HG03354 (cell line): ENCODE measurements around the gene TARBP2.
"Not testable (repeated sequence)": the region's sequence is repeated elsewhere in the genome, so short reads cannot be mapped to it uniquely, and the experiment has no call there.

Experiments
- ATAC-seq: cut with Tn5 transposase; IDR thresholded peaks from one replicate; pipeline ENCODE4 v1.9.1; 2021; ENCODE audit warnings: mild to moderate bottlenecking; ENCODE audit not compliant: unreplicated experiment, poor library complexity, severe bottlenecking

TARBP2 gene

DNA sequence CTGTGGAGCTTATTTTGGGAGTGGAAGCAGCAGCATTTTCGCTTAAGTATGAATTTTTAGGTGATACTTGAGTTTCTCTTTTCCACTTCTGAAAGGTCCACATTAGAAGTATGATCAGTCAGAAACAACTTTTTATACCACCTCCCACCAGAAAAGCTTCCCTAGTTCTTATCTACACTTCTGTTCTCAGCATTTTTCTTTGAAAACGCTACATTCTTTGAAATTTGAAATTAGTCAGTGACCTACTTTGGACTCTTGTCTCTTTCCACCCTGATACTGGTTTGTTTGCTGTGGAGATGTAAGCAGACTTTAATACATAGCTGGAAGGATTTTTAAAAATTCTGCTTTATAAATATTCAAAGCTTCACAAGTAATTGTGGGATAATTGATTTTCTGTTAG is 27.0 kb upstream of the TARBP2 start:
- no peak for ATAC-seq

DNA sequence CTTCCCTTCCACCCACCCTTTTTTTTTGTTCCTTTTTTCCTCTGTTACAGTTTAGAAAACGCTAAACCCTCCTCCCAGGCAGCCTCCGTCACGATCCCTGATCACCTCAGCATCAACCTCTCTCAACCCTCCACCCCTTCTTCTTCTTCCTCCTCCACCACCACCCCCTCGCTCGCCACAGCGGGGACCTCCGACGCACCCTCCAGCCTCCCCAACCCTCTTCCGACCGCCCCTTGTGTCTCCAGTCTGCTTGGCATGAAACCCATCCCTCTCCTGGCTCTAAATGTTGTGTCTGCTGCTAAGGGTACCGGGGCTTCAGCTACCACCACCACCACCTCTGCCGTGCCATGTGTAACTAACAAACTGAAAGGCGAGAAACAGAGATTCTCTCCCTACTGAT is 26.3 kb upstream of the TARBP2 start:
- ATAC-seq = no peak

DNA sequence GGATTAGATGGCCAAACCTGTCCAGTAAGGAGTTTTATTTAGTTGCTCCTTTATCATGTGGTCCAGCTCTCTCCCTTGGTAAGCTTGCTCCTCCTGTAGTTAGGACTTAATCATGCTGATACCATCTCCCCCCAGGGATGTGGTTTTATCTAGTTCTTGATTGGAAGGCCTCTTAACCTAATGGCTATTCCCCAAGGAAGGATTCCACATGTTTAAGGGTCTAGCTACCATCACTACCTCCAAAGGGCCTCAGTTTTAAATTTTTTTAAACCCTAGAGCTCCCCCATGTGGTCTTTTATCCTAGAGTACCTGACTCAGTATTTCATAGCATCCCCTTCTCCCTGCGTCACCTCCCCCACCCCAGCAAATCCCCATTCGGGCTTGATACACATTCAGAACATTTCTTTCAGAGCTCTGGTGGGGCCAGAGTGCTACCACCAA is 24.3 kb upstream of the TARBP2 start:
- no peak for ATAC-seq

DNA sequence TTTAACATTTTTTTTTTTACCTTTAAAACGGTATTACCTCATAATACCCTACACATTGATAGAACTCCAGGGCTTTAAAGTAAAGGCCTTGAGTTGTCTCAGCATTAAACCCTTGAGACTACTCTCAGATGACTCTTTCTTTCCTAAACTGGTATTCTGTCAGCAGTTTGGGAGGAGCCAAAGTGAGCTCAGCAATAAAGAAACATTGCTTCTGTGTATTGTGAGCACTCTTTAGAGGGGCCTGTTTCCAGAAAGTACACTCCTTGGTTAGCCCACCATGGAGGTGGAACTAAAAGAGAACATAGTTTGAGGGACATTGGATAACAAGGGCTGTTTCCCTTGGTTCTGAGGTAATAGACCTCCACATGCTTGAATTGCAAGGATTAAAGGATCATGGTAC is 22.2 kb upstream of the TARBP2 start:
- ATAC-seq = no peak

DNA sequence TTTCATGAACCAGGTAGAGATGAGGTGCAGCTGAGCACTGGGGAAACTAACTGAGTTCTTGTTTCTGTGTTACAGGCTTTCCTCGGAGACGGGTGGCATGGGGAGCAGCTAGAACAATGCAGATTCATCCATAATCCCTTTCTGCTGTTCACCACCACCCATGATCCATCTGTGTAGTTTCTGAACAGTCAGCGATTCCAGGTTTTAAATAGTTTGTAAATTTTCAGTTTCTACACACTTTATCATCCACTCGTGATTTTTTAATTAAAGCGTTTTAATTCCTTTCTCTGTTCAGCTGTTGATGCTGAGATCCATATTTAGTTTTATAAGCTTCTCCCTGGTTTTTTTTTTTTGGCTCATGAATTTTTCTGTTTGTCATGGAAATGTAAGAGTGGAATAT is 21.8 kb upstream of the TARBP2 start:
- ATAC-seq = no peak

DNA sequence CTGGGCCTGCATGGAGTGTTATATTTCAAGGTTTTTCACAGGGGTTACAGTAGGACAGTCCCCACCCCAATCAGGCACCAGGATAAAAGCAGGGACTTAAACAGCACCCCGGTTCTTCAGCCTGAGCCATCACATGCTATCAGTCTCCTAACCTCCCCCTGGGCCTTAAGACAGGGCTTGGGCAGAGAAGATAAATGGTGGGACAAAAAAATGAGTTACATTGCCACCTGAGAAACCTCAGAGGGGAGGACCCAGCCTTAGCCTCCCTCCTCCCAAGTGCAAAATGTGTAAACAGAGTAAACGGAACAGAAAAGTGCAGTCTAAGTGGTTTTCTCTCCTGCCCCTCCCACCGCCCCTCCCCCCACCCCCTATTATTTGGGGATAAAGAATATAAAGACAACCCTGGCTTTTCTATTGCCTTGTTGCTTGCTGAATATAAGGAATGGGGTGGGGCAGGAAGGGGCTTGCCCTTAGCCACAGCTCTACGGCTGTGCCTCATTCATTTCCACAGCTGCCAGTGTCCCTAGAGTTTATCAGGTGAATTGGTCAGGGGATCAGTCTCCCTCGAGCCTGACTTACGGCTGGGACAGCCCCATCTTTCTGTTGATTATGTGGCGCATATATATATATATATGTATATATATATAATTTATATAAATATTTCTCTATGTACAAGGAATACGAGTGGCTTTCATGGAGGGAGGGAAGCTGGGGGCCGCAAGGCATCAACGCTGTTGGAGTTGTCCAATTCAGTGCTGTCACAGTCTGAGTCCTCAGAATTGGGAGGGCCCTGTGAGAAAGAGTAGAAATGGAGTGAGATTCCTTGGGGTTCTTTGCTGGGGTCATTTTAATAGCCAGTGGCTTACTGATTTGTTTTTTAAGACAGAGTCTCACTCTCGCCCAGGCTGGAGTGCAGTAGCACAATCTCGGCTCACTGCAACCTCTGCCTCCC is 20.3 kb upstream of the TARBP2 start:
- no peak for ATAC-seq

DNA sequence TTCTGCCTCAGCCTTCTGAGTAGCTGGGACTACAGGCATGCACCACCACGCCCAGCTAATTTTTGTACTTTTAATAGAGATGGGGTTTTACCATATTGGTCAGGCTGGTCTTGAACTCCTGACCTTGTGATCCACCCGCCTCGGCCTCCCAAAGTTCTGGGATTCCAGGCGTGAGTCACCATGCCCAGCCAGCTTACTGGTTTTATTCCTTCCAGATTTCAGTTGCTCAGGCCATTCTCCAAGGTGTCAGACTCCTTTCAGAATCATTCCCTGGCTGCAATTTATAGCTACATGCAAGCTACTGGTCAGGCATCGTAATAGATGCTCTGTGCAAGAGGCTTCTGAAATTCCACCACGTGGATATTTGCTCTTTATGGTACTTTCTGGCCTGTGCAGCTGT is 19.6 kb upstream of the TARBP2 start:
- ATAC-seq = not testable (repeated sequence)

DNA sequence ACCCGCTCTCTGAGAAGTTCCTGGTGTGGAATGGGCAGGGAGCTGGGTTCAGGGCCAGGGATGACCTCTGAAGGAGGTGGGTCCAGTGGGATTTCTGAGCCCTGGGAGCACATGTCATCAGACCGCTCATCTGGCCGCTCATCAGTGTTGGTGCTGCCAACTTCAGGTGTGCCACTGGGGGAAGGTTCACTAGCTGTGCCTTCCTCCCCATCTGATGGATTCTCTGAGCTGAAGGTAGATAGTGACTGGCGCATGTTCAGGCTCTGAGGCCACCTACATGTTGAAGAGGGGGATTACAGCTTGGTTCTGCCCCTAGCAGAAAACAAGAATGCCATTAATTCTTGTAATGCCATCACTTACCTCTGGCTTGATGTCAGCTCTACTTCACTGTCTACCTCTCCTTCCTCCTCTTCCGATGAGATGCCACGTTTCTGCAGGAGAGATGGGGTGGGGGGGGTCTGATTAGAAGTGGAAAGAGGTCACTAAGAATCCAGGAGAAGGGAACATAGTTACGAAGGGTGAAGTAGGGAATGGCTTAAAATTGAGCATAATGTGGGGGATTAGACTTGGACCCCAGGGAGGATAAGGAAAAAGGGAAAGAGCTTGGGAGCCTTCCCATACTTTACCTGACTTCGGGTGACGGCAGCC is 19.0 kb upstream of the TARBP2 start:
- ATAC-seq = no peak

DNA sequence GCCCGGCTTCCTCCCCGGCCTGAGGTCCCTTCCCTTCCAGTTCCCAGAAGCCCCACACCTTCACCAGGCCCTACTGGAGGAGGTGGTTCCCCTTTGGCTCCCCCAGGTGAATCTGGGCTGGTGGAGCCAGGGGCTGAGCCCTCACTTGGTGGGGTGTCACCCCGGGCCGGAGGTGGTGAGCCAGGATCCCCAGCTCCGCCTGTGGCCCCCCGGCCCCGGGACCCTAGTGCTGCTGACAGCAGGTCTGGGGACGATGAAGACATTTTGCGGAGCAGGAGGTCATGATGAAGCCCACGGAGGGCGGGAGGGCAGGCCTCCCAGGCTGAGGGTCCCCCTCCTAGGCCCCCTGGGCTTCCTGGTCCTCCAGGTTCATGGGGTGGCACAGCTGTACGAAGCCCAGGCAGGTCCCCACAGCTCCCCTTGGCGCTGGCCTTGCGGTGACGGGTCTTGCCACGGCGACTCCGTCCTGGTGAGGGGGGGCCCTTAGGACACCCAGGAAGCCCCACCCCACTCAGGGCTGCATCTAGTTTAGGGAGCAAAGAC is 18.4 kb upstream of the TARBP2 start:
- ATAC-seq = no peak

DNA sequence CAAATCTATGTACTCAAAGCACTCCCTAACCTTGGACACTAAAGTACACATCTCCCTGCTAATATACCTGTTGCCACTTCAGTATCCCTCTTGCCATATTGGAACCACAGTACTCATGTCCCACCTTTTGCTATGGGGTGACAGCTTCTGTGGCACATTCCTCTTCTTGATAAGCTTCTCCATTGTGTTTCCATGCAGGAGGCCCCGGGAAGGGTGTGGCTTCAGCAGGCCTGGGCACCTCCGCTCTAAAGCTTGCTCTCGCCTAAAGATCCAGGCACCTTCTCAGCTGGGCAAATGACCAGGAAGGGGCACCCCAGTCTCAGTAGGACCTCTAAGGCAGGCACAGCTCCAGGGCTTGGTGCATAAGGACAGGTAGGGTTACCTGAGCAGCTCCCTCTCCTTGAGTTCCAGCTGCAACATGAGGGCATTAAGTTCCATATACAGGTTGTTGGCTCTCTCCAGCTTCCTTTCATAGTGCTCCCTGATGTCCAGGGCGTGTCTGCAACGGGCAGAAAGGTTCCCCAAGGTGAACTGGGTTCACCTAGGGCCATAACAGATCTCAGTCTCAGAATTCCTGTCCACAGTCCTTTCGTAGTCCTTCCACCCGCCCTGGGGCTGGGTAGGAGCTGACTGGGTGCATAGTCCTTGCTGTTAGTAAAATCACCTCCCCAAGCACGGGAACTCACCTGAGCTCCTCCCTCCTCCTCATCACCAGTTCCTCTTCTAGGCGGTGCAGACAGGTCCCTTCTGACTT is 17.7 kb upstream of the TARBP2 start:
- ATAC-seq = no peak

DNA sequence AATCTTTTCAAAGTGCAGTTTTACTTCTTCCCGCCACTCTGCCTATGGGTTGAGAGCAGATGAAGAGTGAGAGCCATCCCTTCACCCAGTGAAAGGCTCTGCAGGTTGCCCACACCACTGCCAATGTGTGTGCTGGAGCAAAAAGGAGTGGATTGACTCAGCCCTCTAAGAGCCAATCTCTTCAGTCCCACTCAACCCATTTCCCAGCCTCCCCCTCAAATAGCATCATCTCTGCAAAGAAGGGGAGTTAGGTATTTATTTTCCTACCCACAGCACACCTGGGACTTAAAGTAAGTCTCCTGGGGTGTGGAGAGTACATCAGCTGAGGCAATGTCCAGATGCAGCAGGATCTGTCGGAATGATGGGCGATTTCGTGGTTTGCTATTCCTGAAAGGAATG is 17.1 kb upstream of the TARBP2 start:
- ATAC-seq = no peak

DNA sequence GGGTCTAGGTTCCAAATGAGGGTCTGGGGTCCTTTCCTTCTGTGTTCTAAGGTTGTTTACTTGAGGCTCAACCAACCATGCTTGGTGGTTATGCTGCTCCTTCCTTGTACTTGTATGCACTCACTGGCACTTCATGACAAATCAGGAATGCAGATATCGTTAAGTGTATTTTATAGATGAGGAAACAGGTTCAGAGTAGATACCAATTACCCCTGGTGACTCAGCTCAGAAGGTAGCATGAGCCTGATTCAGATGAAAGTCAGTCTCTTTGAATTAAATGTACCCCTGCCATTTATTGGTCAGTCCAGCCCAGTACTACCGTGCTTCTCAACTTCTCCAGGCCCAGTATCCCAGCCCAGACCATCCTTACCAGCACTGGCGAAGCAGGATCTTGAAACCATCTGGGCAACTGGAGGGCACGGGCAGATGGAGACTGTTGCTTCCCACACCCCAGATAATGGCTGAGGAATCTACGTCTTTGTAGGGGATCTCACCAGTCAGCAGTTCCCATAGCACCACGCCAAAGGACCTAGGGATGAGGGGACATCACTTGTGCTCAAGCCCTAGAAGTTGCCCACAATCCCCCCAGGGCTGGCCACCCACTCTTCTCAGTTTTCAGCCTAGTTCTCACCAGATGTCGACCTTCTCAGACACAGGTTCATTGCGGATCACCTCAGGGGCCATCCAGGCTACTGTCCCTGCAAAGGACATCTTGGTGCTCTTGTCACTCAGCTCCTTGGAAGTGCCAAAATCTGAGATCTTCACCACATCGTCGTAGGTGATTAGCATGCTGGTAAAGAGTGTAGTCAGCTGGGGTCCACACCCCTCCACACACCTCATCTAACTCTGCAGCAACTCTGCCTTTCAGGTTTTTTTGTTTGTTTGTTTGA is 16.2 kb upstream of the TARBP2 start:
- ATAC-seq = no peak

DNA sequence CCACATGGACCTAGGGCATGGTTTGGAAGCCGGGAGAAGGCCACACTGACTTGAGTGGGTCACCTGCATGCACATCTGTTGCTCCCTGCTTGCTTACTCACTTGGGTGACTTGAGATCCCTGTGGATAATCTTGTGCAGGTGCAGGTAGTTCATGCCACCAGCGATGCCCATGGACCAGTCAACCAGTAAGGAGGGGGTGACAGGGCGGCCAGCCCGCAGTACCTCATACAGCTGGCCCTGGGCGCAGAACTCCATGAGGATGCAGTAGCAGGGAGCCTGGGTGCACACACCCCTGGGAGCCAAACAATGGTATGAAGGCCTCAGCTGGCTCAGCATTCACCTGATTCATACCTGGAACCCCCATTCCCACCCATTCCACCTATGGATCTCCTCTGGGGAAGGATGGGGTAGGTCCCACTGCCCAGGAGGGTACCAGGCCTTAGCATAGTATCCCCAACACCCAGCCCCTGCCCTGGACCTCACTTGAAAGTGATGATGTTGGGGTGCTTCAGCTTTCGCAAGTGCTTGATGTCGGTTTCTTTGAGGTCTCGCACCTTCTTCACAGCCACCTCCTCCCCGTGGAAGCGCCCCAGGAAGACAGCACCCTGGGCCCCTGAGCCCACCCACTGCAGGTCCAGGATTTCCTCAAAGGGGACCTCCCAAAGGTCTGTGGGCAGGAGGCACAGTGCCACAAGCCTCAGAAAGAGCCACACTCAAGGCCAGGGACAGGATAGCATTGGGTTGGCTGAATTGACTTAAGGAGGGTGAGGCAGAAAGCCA is 14.9 kb upstream of the TARBP2 start:
- no peak for ATAC-seq

DNA sequence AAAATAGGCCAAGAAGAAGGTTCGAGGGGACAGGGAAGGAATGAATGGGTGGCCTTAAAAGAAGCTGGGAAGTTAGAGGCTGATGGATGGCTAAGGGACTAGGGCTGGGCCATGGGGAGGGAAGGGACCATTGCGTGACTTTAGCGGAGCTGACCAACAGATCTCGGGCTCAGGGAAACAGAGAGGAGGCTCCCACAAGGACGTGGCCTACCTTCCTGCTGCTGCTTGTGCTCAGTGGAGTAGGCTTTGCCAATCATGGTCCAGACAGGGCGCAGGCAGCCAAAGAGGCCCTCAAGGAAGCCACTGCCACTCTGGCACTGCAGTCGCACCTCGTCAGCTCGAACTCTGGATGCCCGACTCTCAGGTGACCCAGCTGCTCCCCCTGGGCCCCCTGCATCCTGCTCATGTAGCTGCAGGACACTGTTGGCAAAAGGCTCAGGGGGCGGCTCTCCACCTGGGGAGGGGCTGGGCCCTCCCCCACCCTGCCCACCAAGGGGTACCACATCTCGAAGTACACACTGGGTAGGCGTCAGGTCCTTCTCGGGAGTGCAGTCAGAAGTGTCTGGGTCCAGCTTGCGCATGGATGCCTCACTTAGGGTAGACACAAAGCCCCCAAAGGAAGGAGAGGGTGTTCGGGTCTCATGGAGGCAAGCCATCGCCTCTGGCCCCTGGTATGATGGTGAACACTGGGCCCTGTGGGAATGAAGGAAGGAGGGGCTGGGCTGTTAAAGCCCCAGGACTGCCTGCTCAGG is 14.2 kb upstream of the TARBP2 start:
- ATAC-seq = no peak

DNA sequence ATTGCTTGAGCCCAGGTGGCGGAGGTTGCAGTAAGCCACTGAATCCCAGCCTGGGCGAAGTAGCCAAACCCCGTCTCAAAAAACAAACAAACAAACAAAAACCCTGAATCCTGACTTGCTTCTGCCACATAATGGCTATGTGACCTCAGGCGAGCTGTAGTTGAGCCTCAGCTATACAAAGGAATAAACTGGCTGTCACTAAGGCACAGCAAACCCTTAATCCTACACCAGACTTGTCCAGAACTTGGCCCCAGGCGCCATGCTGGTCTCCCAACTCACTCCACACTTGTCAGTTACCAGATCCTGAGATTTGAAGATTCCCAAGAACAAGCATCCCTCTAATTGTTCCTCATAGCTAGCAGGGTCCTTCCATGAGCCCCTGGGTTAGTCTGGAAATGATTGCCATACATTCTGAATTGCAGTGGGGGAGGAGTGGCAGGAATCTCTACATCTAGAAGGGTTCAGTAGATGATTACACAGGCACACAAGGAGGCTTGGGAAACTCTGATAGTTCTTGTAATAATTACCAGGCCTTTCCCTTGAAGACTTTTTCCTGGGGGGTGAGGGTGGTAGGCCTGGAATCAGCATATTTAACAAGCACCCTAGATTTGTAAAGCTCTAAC is 11.7 kb upstream of the TARBP2 start:
- ATAC-seq = no peak

DNA sequence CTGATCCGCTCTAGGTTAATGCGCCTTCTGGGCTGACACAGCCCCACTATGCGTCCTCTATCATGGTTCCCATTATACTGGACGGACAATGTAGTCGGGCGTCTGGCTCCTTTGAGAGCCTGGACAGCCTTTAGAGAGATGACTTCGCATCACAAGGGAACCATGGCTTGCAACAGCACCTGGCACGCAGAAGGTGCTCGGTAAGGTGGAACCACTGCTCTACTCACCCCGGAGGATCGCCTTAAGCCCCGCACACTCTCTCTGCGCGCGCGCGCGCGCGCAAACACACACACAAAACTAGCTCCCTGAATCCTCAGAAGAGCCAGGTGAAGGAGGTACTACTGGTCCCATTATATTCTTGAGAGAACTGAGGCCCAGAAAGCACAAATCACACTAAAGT is 8.9 kb upstream of the TARBP2 start:
- no peak for ATAC-seq

DNA sequence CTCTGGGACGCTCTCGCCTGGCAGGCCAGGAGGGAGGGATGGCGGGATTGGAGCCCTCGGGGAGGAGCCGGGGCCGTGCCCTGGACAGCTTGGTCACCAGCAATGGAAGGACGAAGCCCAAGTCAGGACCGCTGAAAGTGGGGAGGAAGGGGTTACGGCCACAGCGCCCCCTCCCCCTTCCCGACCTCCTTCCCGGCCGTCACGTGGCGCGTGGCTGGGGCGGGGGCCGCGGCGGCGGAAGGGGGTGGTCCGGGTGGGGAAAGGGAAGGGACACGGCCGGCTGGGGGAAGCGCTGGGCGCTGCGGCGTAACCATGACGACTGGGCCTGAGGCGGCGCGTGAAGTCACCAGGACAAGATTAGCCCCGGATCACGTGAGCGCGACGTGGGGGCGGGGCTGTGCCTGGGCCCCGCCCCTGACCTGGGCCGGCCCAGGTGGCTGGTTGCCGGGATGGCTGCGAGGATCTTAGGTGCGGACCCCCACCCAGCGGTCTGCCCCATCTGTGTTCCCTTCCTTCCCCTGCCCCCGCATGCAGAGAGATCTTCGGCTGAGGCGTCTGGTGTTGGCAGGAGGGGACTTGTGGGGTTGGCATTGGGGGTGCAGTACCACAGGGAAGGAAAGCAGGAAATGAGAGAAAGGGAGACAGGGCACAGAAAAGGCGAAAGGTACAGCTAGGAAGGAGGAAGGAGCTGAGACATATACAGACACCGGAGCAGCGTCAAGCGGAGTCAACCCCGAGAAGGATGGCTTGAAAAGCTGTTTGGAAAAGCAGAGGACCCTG is 8.1 kb upstream of the TARBP2 start:
- peak; percentile 95 for ATAC-seq
